ENCODE measurements around the gene HSPA8.

DNA sequence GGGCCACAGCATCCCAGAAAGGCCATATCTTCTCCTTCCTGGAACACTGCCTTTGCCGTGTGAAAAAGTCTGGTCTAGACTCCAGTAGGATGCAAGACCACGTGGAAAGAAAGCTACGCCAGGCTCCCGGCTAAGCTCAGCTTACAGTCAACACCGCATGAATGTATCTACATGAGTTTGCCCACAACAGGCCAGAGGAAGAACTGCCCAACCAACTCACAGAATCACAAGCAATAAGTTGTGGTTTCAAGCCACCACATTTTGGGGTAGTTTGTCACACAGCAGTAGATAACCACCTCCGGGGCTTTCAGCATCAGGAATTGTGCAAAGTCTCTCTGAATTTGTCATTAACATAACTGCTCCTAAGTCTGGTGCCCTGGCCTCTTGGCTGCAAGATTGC is 27.3 kb downstream of the HSPA8 start:
- TF ChIP-seq POLR2A (IDR thresholded peaks at IDR 0.05), result no peak
- no peak for TF ChIP-seq POLR2AphosphoS5 (IDR thresholded peaks at IDR 0.05)
